GM18526 (cell line): ENCODE measurements around the gene ANO9.
A peak's percentile ranks its signal among the peaks of the same experiment; 100 is the strongest.

Experiments used
- POLR2A ChIP-seq: IDR thresholded peaks from 3 replicates; pipeline ENCODE4 v1.6.1; 2011; ENCODE audit not compliant: insufficient read length; ENCODE audit errors: extremely low read depth

The ANO9 gene, protein sequence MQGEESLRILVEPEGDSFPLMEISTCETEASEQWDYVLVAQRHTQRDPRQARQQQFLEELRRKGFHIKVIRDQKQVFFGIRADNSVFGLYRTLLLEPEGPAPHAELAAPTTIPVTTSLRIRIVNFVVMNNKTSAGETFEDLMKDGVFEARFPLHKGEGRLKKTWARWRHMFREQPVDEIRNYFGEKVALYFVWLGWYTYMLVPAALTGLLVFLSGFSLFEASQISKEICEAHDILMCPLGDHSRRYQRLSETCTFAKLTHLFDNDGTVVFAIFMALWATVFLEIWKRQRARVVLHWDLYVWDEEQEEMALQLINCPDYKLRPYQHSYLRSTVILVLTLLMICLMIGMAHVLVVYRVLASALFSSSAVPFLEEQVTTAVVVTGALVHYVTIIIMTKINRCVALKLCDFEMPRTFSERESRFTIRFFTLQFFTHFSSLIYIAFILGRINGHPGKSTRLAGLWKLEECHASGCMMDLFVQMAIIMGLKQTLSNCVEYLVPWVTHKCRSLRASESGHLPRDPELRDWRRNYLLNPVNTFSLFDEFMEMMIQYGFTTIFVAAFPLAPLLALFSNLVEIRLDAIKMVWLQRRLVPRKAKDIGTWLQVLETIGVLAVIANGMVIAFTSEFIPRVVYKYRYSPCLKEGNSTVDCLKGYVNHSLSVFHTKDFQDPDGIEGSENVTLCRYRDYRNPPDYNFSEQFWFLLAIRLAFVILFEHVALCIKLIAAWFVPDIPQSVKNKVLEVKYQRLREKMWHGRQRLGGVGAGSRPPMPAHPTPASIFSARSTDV

DNA sequence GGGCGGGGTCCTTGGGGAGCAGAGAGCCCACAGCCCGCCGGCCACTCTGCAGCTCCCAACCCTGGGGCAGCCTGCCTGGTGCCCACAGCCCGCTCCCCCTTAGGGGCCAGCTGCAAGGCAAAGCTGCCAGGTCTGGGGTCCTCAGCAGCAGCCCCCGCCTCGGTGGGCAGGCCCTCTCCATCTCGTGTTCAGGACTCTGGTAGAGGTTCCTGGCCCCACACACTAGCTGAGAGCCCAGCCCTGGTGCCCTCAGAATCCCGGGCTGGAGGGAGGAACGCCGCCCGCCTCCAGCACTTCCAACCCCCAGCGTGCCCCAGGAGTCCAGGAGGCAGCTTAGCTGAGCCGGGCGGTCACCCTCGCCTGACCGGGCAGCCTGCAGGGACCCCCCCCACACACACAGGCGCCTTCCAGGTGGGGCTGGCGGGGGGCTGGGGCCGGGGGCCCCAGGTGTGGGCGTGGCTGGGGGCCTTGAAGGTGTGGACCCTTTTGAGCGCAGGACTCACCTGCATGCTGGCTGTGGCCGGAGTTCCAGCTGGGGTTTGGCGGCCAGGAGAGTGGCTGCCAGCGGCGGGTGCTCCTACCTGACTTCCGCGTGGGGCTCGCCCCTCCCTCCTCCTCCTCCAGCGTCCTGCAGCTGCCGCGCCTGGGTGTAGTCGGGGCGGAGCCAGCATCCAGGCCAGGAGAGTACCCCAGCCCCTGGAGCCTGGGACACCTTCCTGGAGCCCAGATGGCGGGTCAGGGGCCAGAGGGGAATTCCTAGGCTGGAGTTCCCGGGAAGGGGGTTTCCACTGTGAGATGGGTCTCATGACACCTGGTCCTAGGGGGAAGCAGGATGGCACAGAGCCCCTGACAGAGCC, at the start of gene ANO9:
Gene ANO9 (minus strand): TSS at position 594 of the 857 bp plus-strand sequence. CDS start 85 bp downstream, at position 509.
- TF ChIP-seq POLR2A = peak; percentile 56

DNA sequence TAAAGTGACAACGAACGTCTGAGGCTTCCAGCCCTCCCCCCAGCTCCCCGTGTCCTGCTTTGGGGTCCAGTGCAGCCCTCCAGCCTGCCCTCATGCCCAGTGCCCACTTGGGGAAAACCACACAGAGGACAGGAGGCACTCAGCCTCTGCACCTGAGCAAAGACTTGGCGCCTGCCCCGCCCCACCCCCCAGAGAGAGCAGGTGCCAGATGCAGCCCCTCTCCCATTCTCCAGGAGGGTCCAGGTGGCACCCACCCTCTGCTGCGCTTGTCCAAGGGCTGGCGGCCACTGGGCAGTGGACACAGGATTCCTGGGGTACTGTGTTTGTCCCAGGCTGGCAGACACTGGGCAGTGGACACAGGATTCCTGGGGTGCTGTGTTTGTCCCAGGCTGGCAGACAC, 49.5 kb upstream of the ANO9 start:
- TF ChIP-seq POLR2A = no peak

DNA sequence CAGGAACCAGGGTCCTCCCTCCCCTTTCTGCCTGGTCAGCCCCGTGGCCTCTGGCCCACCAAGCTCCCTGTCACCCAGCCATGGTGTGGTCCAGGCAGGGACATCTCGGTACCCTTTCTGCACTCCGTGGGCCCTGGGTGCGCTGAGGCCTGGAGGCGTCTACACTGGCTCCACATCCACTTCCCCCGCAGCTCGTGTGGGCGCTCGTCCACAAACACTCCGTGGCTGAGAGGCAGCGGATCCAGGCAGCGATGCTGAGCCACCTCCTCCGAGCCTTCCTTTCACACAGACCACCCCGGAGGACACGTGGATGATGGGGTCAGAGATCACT, 49.1 kb upstream of the ANO9 start:
- no peak for TF ChIP-seq POLR2A

DNA sequence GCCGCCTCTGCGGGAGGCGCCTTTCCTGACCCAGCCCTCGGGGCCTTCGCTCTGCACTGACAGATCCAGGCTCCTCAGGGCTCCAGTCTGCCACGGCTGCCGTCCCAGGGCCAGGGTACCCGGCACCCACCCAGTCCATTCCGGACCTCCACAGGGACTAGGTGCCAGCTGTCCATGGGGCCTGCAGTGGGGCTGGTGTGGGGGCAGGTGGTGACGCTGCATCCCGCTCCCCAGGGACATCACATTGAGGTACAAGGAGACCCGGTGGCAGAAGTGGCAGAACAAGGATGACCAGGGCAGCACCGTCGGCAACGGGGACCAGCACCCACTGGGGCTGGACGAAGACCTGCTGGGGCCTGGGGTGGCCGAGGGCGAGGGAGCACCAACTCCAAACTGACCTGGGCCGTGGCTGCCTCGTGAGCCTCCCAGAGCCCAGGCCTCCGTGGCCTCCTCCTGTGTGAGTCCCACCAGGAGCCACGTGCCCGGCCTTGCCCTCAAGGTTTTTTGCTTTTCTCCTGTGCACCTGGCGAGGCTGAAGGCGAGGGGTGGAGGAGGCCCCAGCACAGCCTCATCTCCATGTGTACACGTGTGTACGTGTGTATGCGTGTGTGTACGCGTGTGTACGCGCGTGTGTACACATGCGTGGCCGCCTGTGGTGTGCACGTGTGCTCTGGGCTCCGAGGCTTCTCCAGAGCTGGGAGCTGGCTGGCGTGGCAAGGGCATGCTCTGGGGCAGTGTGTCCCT, 48.5 kb upstream of the ANO9 start:
- TF ChIP-seq POLR2A = no peak

DNA sequence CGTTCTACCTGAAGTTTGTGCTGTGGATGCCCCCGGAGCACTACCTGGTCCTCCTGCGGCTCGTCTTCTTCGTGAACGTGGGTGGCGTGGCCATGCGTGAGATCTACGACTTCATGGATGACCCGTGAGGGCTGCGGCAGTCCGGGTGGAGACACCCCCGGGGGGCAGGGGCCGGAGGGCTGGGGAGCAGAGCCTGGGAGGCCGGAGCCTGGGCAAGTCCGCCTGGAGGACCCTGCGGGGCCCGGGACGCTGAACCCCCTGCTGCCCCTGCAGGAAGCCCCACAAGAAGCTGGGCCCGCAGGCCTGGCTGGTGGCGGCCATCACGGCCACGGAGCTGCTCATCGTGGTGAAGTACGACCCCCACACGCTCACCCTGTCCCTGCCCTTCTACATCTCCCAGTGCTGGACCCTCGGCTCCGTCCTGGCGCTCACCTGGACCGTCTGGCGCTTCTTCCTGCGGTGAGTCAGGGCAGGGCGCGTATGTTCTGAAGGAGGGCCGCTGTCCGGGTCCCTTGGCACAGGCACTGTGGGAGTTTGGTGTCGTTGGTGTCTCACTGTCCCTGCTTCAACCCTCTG, 47.9 kb upstream of the ANO9 start:
- TF ChIP-seq POLR2A = no peak

DNA sequence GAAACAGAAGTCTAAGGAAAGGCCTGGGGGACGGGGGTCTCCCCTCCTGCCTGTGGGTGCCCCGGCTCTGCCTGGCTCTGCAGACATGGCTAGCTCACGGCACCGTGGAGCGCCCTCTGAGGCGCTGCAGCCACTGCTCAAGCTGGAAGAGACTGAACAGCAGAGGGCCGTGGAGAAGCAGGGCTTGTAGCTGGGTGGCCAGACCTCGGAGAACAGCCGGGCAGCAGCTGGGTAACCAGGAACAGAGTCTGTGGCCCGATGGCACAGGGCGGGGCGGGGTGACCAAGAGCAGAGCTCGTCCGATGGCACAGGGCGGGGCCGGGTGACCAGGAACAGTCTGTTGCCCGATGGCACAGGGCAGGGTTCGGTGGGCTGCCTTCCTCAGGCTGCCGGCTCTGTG, 47.2 kb upstream of the ANO9 start:
- TF ChIP-seq POLR2A = no peak

DNA sequence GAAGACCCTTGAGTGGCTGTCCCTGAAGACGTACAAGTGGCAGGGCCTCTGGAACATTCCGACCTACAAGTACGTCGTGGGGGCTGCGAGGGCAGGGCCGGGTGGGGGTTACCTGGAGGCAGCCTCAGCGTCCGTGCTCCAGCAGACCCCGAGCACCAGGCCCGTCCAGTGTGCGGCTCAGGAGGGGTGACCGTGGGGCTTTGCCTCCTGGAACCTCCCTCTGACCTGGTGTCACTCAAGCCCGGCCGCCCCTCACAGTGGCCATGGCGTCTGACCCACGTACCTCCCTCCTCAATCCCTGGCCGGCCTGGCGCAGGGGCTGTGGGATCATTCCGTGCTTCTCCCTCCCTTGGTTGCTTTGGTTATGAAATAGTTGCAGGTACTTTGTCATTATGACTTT, 46.8 kb upstream of the ANO9 start:
- TF ChIP-seq POLR2A = no peak

DNA sequence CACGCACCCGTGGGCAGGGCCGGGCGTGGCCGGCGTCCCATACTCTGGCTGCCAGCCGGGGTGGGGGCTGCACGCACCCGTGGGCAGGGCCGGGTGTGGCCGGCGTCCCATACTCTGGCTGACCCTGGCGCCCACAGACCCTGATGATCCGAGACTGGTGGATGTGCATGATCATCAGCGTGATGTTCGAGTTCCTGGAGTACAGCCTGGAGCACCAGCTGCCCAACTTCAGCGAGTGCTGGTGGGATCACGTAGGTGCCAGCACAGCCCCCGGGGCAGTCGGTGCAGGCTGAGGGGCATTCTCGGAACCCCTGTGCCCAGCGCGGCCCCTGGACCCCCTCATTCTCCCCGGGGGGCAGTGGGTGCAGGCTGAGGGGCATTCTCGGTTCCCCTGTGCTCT, 46.3 kb upstream of the ANO9 start:
- TF ChIP-seq POLR2A = no peak

DNA sequence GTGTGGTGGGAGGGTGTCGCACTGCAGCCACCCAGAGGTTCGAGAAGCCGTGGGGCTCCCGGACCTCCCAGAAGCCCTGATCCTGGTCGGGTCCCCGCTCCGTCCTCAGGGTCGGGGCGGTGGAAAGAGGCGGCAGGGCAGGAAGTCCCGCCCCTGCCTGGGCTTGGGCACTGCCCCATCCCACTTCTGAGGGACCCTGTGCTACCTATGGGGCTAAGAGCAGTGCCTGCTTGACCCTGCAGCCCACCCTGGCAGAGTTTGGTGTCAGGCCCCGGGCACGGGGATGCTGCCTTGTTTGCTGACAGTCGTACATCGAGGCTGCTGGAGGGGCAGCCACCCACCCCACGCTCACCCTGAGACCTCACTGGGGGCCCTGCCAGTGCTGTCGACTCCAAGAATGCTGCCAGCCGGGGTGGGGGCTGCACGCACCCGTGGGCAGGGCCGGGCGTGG, 45.8 kb upstream of the ANO9 start:
- no peak for TF ChIP-seq POLR2A

DNA sequence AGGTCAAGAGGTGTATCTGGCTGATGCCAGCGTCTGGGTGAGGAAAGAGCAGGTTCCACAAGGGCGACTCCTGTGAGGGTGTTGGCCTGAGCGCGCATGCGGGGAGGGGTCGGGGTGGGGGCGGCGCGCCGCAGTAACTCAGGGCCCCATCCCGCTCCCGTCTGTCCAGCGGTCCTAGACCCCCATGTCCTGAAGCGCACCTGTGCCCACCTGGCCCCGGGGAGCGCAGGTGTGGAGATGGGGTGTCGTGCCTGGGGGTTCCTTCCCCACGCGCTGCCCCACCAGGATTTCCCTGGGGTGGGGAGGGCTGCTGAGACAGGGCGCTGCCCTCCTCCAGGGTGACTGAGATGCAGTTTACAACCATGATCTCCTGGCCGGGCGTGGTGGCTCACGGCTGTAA, 44.4 kb upstream of the ANO9 start:
- no peak for TF ChIP-seq POLR2A

DNA sequence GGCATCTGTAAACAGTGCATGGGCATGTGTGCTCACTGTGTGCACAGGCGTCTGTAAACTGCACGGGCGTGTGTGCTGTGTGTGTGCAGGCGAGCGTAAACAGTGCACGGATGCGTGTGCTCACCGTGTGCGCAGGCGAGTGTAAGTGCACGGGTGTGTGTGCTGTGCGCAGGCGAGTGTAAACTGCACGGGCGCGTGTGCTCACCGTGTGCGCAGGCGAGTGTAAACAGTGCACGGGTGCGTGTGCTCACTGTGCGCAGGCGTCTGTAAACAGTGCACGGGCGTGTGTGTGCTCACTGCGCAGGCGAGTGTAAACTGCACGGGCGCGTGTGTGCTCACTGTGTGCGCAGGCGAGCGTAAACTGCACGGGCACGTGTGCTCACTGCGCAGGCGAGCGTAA, 42.8 kb upstream of the ANO9 start:
- no peak for TF ChIP-seq POLR2A

DNA sequence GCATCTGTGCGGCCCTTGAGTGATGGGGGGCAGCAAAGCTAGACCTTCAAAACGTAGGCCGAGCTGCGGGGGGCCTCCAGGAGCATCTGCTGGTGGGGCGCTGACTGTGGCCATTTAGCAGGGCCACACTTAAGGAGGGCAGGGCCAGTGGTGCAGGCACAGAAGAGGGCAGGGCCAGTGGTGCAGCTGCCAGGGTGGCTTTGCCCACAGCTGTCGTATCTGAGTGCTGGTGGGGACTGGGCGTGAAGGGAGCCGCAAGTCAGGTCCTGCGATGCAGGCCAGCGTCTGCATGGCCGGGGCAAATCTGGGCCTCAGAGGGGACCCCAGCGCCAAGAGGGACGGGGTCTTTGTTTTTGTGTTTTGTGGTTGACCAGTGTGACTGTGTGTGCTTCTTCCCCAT, 37.5 kb upstream of the ANO9 start:
- no peak for TF ChIP-seq POLR2A

DNA sequence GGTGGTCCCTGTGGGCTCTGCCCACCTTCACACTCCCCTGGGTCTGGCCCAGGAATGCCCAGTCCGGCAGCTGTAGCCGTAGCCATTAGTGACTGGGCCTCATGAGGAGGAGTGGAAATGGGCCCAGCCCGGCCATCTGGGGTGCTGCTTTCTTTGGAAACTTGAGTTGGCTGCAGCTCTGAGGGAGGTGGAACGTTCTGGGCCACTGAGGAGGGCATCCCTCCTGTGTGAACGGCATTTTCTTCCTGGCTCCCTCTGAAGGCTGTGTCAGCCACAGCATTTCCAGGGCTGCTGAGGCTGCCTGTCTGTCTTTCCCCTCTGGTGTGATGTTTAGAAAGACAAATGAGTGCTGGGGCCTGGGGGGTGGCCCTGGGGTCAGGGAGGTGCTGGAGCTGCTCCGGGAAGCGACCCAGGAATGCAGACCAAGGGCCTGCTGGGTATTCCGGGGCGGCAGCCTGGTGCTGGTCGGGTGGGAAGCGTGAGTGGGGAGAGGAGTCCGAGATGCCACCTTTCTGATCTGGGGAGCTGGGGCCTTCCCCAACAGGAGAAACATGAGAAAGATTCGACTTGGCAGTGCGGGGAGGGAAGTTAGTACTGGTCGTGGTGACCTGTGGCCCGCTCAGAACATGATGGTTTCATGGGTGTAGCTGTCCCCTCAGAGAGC, 35.4 kb upstream of the ANO9 start:
- TF ChIP-seq POLR2A = no peak

DNA sequence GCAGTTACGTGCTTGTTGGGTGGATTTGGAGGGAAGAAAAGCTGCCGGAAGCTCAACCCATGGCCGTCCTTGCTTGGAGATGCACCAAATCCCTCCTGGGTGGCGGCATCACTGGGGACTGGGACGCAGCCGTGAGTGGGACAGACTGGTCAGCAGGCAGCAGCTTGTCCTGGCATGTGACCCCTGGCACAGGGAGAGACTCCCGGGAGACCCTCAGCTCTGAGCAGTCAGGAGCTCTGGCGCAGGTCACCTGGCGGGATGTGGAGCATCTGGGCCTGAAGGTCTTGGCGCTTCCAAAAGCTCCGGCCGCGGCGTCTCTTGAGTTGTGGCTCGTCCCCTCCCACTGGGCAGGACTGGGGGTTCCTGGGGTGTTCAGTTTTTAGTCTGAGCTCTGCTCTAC, 34.6 kb upstream of the ANO9 start:
- TF ChIP-seq POLR2A = no peak
